HL-60 (cell line): ENCODE measurements around the gene TM9SF3.

Source experiments
- GABPA ChIP-seq: IDR thresholded peaks from 2 replicates; pipeline ENCODE4 v1.6.1; 2012; ENCODE audit warnings: low read depth
- POLR2AphosphoS5 ChIP-seq: IDR thresholded peaks from 2 replicates; pipeline ENCODE4 v1.6.1; 2012; ENCODE audit warnings: low read depth
- REST ChIP-seq: IDR thresholded peaks from 2 replicates; pipeline ENCODE4 v1.6.1; 2012; ENCODE audit warnings: low read depth; ENCODE audit not compliant: insufficient replicate concordance
- SPI1 ChIP-seq: IDR thresholded peaks from 2 replicates; pipeline ENCODE4 v1.6.1; 2012; ENCODE audit warnings: low read depth, mild to moderate bottlenecking, borderline replicate concordance
- TF ChIP-seq, protein P1 (sequence below): IDR thresholded peaks from one replicate; pipeline ENCODE4 v1.5.1; 2011; ENCODE audit warnings: low read length, control low read depth, inconsistent platforms; ENCODE audit not compliant: insufficient read depth

DNA sequence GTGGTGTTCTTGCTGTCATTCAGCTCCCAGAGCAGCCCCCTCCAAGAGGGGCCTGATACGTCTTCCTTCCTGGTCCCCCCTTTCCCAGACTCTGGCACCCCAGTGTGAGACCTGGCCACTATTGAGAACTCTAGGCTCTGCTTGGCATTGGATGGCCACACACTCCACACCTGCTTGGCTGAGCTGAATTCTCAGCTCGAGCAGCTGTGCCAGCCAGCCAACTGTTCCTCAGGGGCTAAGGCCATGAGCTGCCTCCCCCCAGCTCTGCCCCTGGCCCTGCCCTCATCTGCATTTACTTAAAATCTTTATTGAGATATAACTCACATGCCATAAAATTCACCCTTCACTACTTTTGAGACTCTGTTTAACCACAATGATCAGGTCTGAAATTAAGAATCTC is 79.8 kb downstream of the TM9SF3 start:
- TF ChIP-seq, protein P1, sequence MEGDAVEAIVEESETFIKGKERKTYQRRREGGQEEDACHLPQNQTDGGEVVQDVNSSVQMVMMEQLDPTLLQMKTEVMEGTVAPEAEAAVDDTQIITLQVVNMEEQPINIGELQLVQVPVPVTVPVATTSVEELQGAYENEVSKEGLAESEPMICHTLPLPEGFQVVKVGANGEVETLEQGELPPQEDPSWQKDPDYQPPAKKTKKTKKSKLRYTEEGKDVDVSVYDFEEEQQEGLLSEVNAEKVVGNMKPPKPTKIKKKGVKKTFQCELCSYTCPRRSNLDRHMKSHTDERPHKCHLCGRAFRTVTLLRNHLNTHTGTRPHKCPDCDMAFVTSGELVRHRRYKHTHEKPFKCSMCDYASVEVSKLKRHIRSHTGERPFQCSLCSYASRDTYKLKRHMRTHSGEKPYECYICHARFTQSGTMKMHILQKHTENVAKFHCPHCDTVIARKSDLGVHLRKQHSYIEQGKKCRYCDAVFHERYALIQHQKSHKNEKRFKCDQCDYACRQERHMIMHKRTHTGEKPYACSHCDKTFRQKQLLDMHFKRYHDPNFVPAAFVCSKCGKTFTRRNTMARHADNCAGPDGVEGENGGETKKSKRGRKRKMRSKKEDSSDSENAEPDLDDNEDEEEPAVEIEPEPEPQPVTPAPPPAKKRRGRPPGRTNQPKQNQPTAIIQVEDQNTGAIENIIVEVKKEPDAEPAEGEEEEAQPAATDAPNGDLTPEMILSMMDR = no peak
- TF ChIP-seq REST (no peak), POLR2AphosphoS5 (no peak), GABPA (no peak), SPI1 (no peak)
